GM19397 (cell line): ENCODE measurements around the gene TMCC1.
A peak's percentile ranks its signal among the peaks of the same experiment; 100 is the strongest.
"Not testable (repeated sequence)": the region's sequence is repeated elsewhere in the genome, so short reads cannot be mapped to it uniquely, and the experiment has no call there.

Source experiments
- ATAC-seq: cut with Tn5 transposase; IDR thresholded peaks from one replicate; pipeline ENCODE4 v1.9.1; 2021; ENCODE audit warnings: mild to moderate bottlenecking, moderate library complexity; ENCODE audit not compliant: unreplicated experiment

The TMCC1 gene

GRCh38 chr3:129892857-129893580 is 492 bp downstream of the TMCC1 start:
- ATAC-seq = peak; percentile 71

GRCh38 chr3:129892486-129892856 is 1.0 kb downstream of the TMCC1 start:
- ATAC-seq = no peak

GRCh38 chr3:129890891-129891290 is 2.6 kb downstream of the TMCC1 start:
- no peak for ATAC-seq

- no peak for ATAC-seq
Observed at GRCh38 chr3:129890125-129890524, 3.4 kb downstream of the TMCC1 start.

GRCh38 chr3:129888771-129889170 is 4.7 kb downstream of the TMCC1 start:
- ATAC-seq = no peak

GRCh38 chr3:129881261-129881660 is 12.2 kb downstream of the TMCC1 start:
- no peak for ATAC-seq

GRCh38 chr3:129878355-129878754 is 15.2 kb downstream of the TMCC1 start:
- no peak for ATAC-seq

- not testable (repeated sequence) for ATAC-seq
Observed at GRCh38 chr3:129874479-129874878, 19.0 kb downstream of the TMCC1 start.

- ATAC-seq = no peak
Observed at GRCh38 chr3:129868912-129869311, 24.6 kb downstream of the TMCC1 start.

GRCh38 chr3:129867506-129868124 is 25.9 kb downstream of the TMCC1 start:
- no peak for ATAC-seq

- ATAC-seq = no peak
Observed at GRCh38 chr3:129865806-129866205, 27.7 kb downstream of the TMCC1 start.

- ATAC-seq = no peak
Observed at GRCh38 chr3:129864519-129864918, 29.0 kb downstream of the TMCC1 start.

- ATAC-seq = no peak
Observed at GRCh38 chr3:129859272-129859671, 34.2 kb downstream of the TMCC1 start.

- no peak for ATAC-seq
Observed at GRCh38 chr3:129857899-129858298, 35.6 kb downstream of the TMCC1 start.

GRCh38 chr3:129856790-129857189 is 36.7 kb downstream of the TMCC1 start:
- not testable (repeated sequence) for ATAC-seq

- ATAC-seq = no peak
Observed at GRCh38 chr3:129855832-129856419, 37.6 kb downstream of the TMCC1 start.

GRCh38 chr3:129855170-129855831 is 38.2 kb downstream of the TMCC1 start:
- no peak for ATAC-seq

GRCh38 chr3:129854460-129854859 is 39.1 kb downstream of the TMCC1 start:
- ATAC-seq = no peak

GRCh38 chr3:129845956-129846355 is 47.6 kb downstream of the TMCC1 start:
- ATAC-seq = no peak

- ATAC-seq = no peak
Observed at GRCh38 chr3:129840707-129841360, 52.7 kb downstream of the TMCC1 start.

- ATAC-seq = no peak
Observed at GRCh38 chr3:129838086-129838485, 55.4 kb downstream of the TMCC1 start.
